Left ventricle myocardium inferior (tissue), 1 donor: Measurements from ENCODE around the gene JPH3. TPM values are rescaled to one million over a fixed set of nuclear protein-coding genes. Genes with fewer than 3 reads are reported as not detected.

Experiments
- DNase-seq: peaks from one replicate; pipeline ENCODE4 v3.0.0-alpha.2; 2020
- H3K27ac ChIP-seq: fragments of 200-600 bp; replicated peaks from 2 replicates; pipeline ENCODE4 v1.8.0; 2021
- H3K27me3 ChIP-seq: fragments of 200-600 bp; 2 replicates; pipeline ENCODE4 v1.8.0; 2021; ENCODE audit warnings: low read depth
- H3K36me3 ChIP-seq: fragments of 200-600 bp; 2 replicates; pipeline ENCODE4 v1.8.0; 2021
- H3K4me1 ChIP-seq: fragments of 200-600 bp; 2 replicates; pipeline ENCODE4 v1.8.0; 2021
- H3K4me3 ChIP-seq: fragments of 200-600 bp; 2 replicates; pipeline ENCODE4 v1.8.0; 2021; ENCODE audit warnings: mild to moderate bottlenecking, moderate library complexity
- H3K9me3 ChIP-seq: fragments of 200-600 bp; replicated peaks from 2 replicates; pipeline ENCODE4 v1.8.0; 2021
- intact Hi-C: fragments of 100-400 bp; cut with micrococcal nuclease; formaldehyde crosslinking; loops from one replicate; pipeline ENCODE4 v1.11.0; 2022
- total RNA-seq: library from RNA; stranded (reverse); fragmentation: NEBNext Ultra II Directional; extraction: Animal tissue kit (Norgen Biotek cat#: 25700); gene quantifications from one replicate; pipeline ENCODE4 v1.2.1, GENCODE V29; 2021
- TF ChIP-seq, protein P1 (sequence below): fragments of 200-600 bp; IDR thresholded peaks from 2 replicates; pipeline ENCODE4 v1.8.0; 2021; ENCODE audit warnings: antibody characterized with exemption, mild to moderate bottlenecking, borderline replicate concordance
- donor health status: DM: no; HTN: yes; CAD: no; lungs with severe emphysema.

JPH3 gene
- total RNA-seq, 1 donor from 2014 or later, result 0.14 TPM

DNA sequence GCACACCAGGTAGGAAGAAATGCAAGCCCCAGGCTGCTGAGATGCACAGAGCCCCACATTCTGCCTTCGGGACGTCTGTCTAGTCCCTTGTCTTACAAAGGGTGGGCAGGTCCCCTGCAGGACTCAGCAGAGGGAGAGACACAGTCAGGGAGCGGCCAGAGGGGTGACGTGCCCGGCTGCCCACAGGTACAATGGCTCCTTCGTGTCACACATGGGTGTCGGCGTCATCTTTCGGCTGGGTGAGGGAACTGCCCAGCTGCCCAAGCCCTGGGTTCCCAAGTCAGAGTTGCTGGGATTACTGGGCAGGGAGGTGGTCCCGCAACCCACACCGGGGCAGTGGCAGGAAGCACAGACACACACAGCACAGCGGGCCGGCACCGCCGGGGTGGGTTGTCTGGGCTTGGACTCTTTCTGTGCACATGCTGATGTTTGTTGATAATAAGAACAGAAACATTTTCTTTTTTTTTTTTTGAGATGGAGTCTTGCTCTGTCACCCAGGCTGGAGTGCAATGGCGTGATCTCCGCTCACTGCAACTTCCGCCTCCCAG, 80.6 kb downstream of the JPH3 start:
- peaks cover 88% of the 10 kb centered on the region for H3K27me3 ChIP-seq
- no peak overlapping the region for H3K4me3 ChIP-seq
- no peaks in the 10 kb centered on the region for H3K4me1 ChIP-seq
- H3K27ac ChIP-seq, result no peak overlapping the region
- no peaks in the 10 kb centered on the region for H3K9me3 ChIP-seq
- DNase-seq, result no peak
- H3K36me3 ChIP-seq, result no peaks in the 10 kb centered on the region
- TF ChIP-seq, protein P1, sequence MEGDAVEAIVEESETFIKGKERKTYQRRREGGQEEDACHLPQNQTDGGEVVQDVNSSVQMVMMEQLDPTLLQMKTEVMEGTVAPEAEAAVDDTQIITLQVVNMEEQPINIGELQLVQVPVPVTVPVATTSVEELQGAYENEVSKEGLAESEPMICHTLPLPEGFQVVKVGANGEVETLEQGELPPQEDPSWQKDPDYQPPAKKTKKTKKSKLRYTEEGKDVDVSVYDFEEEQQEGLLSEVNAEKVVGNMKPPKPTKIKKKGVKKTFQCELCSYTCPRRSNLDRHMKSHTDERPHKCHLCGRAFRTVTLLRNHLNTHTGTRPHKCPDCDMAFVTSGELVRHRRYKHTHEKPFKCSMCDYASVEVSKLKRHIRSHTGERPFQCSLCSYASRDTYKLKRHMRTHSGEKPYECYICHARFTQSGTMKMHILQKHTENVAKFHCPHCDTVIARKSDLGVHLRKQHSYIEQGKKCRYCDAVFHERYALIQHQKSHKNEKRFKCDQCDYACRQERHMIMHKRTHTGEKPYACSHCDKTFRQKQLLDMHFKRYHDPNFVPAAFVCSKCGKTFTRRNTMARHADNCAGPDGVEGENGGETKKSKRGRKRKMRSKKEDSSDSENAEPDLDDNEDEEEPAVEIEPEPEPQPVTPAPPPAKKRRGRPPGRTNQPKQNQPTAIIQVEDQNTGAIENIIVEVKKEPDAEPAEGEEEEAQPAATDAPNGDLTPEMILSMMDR, result no peak
- intact Hi-C loops, result no loop called here

- Histone ChIP-seq H3K27ac (no peak overlapping the region), H3K9me3 (no peaks in the 10 kb centered on the region), H3K36me3 (no peaks in the 10 kb centered on the region), H3K27me3 (peaks cover 89% of the 10 kb centered on the region), H3K4me1 (no peaks in the 10 kb centered on the region), H3K4me3 (no peak overlapping the region)
- intact Hi-C loops, result no loop called here
- no peak for DNase-seq
- TF ChIP-seq, protein P1, result no peak
Observed at GRCh38 chr16:87684106-87684677, 81.9 kb downstream of the JPH3 start.

DNA sequence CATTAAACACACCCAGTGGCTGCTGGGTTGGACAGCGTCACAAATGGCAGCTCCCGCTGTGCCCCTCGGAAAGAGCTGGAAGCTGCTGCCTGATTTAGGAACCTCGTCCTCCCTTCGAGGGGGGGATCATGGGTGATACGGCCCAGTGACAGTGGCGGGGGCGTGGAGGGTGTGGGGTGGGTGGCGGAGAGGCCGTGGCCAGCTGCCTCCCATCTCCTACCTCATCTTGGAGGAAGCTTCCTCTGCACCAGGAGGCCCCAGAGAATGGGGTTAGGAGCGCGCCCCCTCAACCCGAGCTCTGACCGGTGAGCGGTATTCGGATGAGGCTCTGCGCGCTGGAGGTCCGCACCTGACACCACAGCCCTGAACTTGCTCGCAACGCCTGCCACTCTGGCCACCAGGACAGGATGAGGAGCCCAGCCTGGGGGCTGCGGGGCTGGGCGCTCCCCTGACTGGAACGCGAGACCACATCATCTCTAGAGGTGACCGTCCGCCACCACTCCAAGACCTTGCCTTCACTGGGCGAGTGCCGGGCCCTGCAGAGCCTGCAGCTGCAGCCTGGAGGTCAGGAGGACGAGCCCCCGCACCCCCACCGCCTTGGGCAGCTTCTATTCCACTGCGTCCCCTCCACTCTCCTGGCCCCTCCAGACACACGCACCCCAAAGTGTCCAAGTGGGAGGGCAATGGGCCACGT, 82.5 kb downstream of the JPH3 start:
- Histone ChIP-seq H3K27me3 (peaks cover 90% of the 10 kb centered on the region), H3K27ac (no peak overlapping the region), H3K36me3 (no peaks in the 10 kb centered on the region), H3K9me3 (no peaks in the 10 kb centered on the region), H3K4me1 (no peaks in the 10 kb centered on the region), H3K4me3 (no peak overlapping the region)
- intact Hi-C loops, result no loop called here
- no peak for DNase-seq
- TF ChIP-seq, protein P1, result no peak

- Histone ChIP-seq H3K4me1 (no peaks in the 10 kb centered on the region), H3K9me3 (no peaks in the 10 kb centered on the region), H3K27me3 (peaks cover 90% of the 10 kb centered on the region), H3K4me3 (no peak overlapping the region), H3K27ac (no peak overlapping the region), H3K36me3 (no peaks in the 10 kb centered on the region)
- DNase-seq, result no peak
- intact Hi-C loops, result no loop called here
- TF ChIP-seq, protein P1, result no peak
Observed at GRCh38 chr16:87685405-87685755, 83.1 kb downstream of the JPH3 start.

DNA sequence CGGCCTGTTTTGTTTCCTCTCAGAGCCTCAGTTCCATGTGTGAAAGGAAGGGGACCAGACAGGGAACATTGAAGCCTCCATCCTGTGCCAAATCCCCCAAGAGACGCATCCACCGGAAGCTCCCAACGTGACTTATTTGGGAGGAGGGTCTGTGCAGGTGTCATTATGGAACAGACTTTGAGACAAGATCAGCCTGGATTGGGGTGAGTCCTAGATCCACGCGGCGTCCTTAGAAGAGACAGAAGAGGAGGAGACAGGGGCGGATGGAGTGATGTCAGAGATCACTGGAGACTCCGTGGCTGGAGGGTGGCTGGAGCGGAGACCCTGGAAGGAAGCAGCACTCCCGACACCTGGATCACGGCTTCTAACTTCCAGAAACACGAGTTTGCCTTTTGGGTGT, 83.5 kb downstream of the JPH3 start:
- DNase-seq, result no peak
- H3K27me3 ChIP-seq, result peaks cover 90% of the 10 kb centered on the region
- no peak overlapping the region for H3K27ac ChIP-seq
- TF ChIP-seq, protein P1, result no peak
- intact Hi-C loops, result no loop called here
- no peak overlapping the region for H3K4me3 ChIP-seq
- no peaks in the 10 kb centered on the region for H3K4me1 ChIP-seq
- no peaks in the 10 kb centered on the region for H3K9me3 ChIP-seq
- no peaks in the 10 kb centered on the region for H3K36me3 ChIP-seq
